Karpas-422 (cell line): Measurements from ENCODE around the gene CSMD2. TPM values are rescaled to one million over a fixed set of nuclear protein-coding genes. Genes with fewer than 3 reads are reported as not detected.

ENCODE experiments used
- DNase-seq: peaks from one replicate; pipeline ENCODE4 v3.0.0-alpha.2; 2015
- H2AFZ ChIP-seq: fragments of 200-600 bp; sonication (generic); 2 replicates; pipeline ENCODE4 v1.6.1; 2014; ENCODE audit warnings: antibody characterized with exemption, low read length, mixed read lengths
- H3K27ac ChIP-seq: fragments of 200-600 bp; sonication (generic); 2 replicates; pipeline ENCODE4 v1.5.1; 2014; ENCODE audit warnings: mild to moderate bottlenecking, low read length, moderate library complexity
- H3K27me3 ChIP-seq: fragments of 200-600 bp; sonication (generic); 2 replicates; pipeline ENCODE4 v1.6.1; 2014; ENCODE audit warnings: low read length, mixed read lengths
- H3K36me3 ChIP-seq: fragments of 200-600 bp; sonication (generic); 2 replicates; pipeline ENCODE4 v1.6.1; 2014; ENCODE audit warnings: low read length, mixed read lengths; ENCODE audit not compliant: insufficient read depth
- H3K4me1 ChIP-seq: fragments of 200-600 bp; sonication (generic); 2 replicates; pipeline ENCODE4 v1.6.1; 2014; ENCODE audit warnings: mild to moderate bottlenecking, low read length, mixed read lengths
- H3K4me2 ChIP-seq: fragments of 200-600 bp; sonication (generic); 2 replicates; pipeline ENCODE4 v1.6.1; 2014; ENCODE audit warnings: low read length, low read depth, mild to moderate bottlenecking; ENCODE audit not compliant: poor library complexity, severe bottlenecking
- H3K4me3 ChIP-seq: fragments of 200-600 bp; sonication (generic); 2 replicates; pipeline ENCODE4 v1.5.1; 2014; ENCODE audit warnings: mild to moderate bottlenecking, antibody characterized with exemption, low read length, mixed read lengths
- H3K79me2 ChIP-seq: fragments of 200-600 bp; sonication (generic); 2 replicates; pipeline ENCODE4 v1.6.1; 2014; ENCODE audit warnings: mild to moderate bottlenecking, low read length, mixed read lengths
- H3K9ac ChIP-seq: fragments of 200-600 bp; sonication (generic); 2 replicates; pipeline ENCODE4 v1.6.0; 2014; ENCODE audit warnings: low read length
- H3K9me2 ChIP-seq: fragments of 200-600 bp; sonication (generic), shearing (Covaris generic); replicated peaks from 2 replicates; pipeline ENCODE4 v1.6.0; 2014; ENCODE audit warnings: mild to moderate bottlenecking, low read length, moderate library complexity; ENCODE audit not compliant: insufficient read depth
- H3K9me3 ChIP-seq: fragments of 300-700, 200-600 bp; sonication (generic); 2 replicates; pipeline ENCODE4 v1.6.1; 2014; ENCODE audit warnings: low read length, mixed read lengths
- H4K20me1 ChIP-seq: fragments of 200-600 bp; sonication (generic); 2 replicates; pipeline ENCODE4 v1.6.1; 2014; ENCODE audit warnings: mild to moderate bottlenecking, antibody characterized with exemption, low read length, low read depth; ENCODE audit not compliant: insufficient read depth
- total RNA-seq: library from RNA; depleted of rRNA; stranded (reverse); fragments of >200 nt; shearing (Covaris generic); gene quantifications from 2 replicates; pipeline ENCODE4 v1.2.3, GENCODE V29; 2014; ENCODE audit warnings: low replicate concordance

The CSMD2 gene
- total RNA-seq, 1 experiment from 2014 or later: 0.19 TPM

GRCh38 chr1:33972676-33973395, 192.2 kb downstream of the CSMD2 start:
- Histone ChIP-seq H3K36me3 (no peaks in the 10 kb centered on the region), H3K4me1 (no peaks in the 10 kb centered on the region), H3K79me2 (no peaks in the 10 kb centered on the region), H4K20me1 (no peaks in the 10 kb centered on the region), H3K9me2 (no peaks in the 10 kb centered on the region), H3K27me3 (no peaks in the 10 kb centered on the region), H3K4me2 (no peak overlapping the region), H3K9ac (no peak overlapping the region), H3K9me3 (no peaks in the 10 kb centered on the region), H3K27ac (no peak overlapping the region), H3K4me3 (no peak overlapping the region), H2AFZ (no peak overlapping the region)
- no peak for DNase-seq

DNA sequence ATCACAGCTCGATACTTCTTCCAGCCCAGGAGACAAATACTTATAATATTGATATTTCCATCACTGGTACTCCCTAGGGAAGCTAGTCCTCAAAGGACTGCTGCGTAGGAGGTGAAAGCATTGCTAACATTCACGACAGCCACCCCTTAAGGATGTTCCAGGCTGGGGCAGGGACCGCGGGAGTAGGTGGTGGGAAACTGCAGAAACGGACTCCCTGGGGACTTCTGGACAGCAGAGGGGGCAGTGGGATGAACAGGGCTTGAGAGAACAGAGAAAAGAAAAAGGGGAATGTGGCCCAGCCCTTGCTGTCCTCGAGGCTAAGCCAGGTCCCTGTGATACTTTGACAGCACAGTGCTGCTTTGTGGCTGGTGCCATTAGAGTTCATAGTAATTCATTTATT, 193.1 kb downstream of the CSMD2 start:
- H3K4me3 ChIP-seq: no peak overlapping the region
- H3K4me1 ChIP-seq: no peaks in the 10 kb centered on the region
- no peaks in the 10 kb centered on the region for H3K36me3 ChIP-seq
- no peak overlapping the region for H3K27ac ChIP-seq
- H3K9me2 ChIP-seq: no peaks in the 10 kb centered on the region
- no peaks in the 10 kb centered on the region for H3K27me3 ChIP-seq
- H4K20me1 ChIP-seq: no peaks in the 10 kb centered on the region
- H3K4me2 ChIP-seq: no peak overlapping the region
- no peak for DNase-seq
- no peaks in the 10 kb centered on the region for H3K9me3 ChIP-seq
- H3K9ac ChIP-seq: no peak overlapping the region
- no peak overlapping the region for H2AFZ ChIP-seq
- no peaks in the 10 kb centered on the region for H3K79me2 ChIP-seq

GRCh38 chr1:33971018-33971710, 193.9 kb downstream of the CSMD2 start:
- H3K36me3 ChIP-seq: no peaks in the 10 kb centered on the region
- no peaks in the 10 kb centered on the region for H4K20me1 ChIP-seq
- H3K9me3 ChIP-seq: no peaks in the 10 kb centered on the region
- H3K9ac ChIP-seq: no peak overlapping the region
- H2AFZ ChIP-seq: no peak overlapping the region
- no peaks in the 10 kb centered on the region for H3K4me1 ChIP-seq
- H3K4me2 ChIP-seq: no peak overlapping the region
- H3K27me3 ChIP-seq: no peaks in the 10 kb centered on the region
- DNase-seq: no peak
- H3K9me2 ChIP-seq: no peaks in the 10 kb centered on the region
- H3K27ac ChIP-seq: no peak overlapping the region
- H3K4me3 ChIP-seq: no peak overlapping the region
- H3K79me2 ChIP-seq: no peaks in the 10 kb centered on the region

GRCh38 chr1:33970148-33970825, 194.7 kb downstream of the CSMD2 start:
- no peak overlapping the region for H2AFZ ChIP-seq
- H3K4me2 ChIP-seq: no peak overlapping the region
- no peaks in the 10 kb centered on the region for H3K36me3 ChIP-seq
- H3K4me3 ChIP-seq: no peak overlapping the region
- H4K20me1 ChIP-seq: no peaks in the 10 kb centered on the region
- DNase-seq: no peak
- no peaks in the 10 kb centered on the region for H3K4me1 ChIP-seq
- H3K27me3 ChIP-seq: no peaks in the 10 kb centered on the region
- no peaks in the 10 kb centered on the region for H3K79me2 ChIP-seq
- no peaks in the 10 kb centered on the region for H3K9me2 ChIP-seq
- no peak overlapping the region for H3K27ac ChIP-seq
- no peak overlapping the region for H3K9ac ChIP-seq
- no peaks in the 10 kb centered on the region for H3K9me3 ChIP-seq

DNA sequence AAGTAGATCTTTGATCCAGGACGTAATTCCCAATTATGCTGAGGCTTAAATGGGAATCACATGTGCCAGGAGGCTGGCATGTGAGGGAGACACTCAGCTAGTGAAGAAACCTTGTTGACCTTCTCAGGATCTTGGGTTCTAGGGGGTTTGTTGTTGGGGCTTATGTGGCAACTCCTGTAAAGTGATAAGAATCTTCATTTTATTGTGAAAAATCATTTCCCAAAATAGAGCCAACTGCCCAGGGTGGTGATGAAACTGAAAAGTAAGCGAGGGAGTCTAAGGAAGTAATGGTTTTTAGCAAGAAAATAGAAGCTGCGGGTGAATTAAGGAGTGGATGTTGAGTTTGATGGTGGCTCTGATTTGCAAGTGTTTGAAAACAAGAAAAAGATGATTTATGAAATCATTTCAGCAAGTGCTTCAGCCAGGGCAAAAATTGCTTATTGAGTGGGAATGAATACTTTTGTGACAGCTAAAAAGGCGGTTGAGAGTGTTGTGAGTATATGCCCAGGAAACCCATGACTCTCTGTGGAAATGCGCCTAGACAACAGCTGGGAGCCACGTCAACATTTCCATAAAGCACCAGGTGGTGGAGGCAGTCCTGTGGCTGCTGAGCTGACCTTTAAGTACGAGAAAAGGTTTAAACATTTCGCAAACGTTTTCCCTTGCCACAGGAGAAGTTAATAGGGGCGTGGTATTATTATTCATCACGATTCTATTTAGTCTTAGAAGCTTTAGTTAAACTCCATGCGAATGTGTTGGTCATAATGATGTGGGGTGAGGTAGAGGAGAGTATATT, 198.5 kb downstream of the CSMD2 start:
- Histone ChIP-seq H3K9ac (no peak overlapping the region), H3K36me3 (no peaks in the 10 kb centered on the region), H3K4me3 (no peak overlapping the region), H3K4me1 (no peaks in the 10 kb centered on the region), H3K27me3 (no peaks in the 10 kb centered on the region), H2AFZ (no peak overlapping the region), H3K9me3 (no peaks in the 10 kb centered on the region), H3K9me2 (no peaks in the 10 kb centered on the region), H3K79me2 (no peaks in the 10 kb centered on the region), H4K20me1 (no peaks in the 10 kb centered on the region), H3K27ac (no peak overlapping the region), H3K4me2 (no peak overlapping the region)
- no peak for DNase-seq

GRCh38 chr1:33965086-33965485, 199.9 kb downstream of the CSMD2 start:
- no peaks in the 10 kb centered on the region for H3K4me1 ChIP-seq
- H3K9me3 ChIP-seq: no peaks in the 10 kb centered on the region
- no peak overlapping the region for H2AFZ ChIP-seq
- DNase-seq: no peak
- no peak overlapping the region for H3K9ac ChIP-seq
- no peaks in the 10 kb centered on the region for H3K27me3 ChIP-seq
- H3K4me2 ChIP-seq: no peak overlapping the region
- no peaks in the 10 kb centered on the region for H3K36me3 ChIP-seq
- H4K20me1 ChIP-seq: no peaks in the 10 kb centered on the region
- no peaks in the 10 kb centered on the region for H3K9me2 ChIP-seq
- no peak overlapping the region for H3K4me3 ChIP-seq
- H3K79me2 ChIP-seq: no peaks in the 10 kb centered on the region
- H3K27ac ChIP-seq: no peak overlapping the region

DNA sequence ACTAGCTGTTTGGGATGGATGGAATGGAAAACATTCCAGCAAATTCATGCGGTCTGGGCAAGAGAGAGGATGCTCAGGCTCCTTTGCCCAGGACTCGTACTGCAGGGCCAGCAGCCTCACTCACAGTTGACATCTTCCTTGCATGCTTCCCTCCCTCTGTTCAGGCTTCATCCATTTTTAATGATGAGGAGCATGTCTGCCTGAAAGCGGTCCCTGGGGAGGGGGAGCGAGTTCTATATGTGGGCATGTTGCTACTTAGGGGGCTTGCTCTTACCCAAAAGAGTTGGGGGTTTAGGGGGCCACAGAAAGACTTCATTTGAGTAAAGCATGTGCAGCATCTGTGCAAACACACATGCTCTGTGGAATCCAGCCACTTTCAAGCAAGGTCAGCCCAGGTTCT, 203.0 kb downstream of the CSMD2 start:
- Histone ChIP-seq H3K9me3 (no peaks in the 10 kb centered on the region), H3K27ac (no peak overlapping the region), H3K36me3 (no peaks in the 10 kb centered on the region), H3K4me1 (no peaks in the 10 kb centered on the region), H2AFZ (no peak overlapping the region), H4K20me1 (no peaks in the 10 kb centered on the region), H3K4me3 (no peak overlapping the region), H3K79me2 (no peaks in the 10 kb centered on the region), H3K9me2 (no peaks in the 10 kb centered on the region), H3K4me2 (no peak overlapping the region), H3K9ac (no peak overlapping the region), H3K27me3 (no peaks in the 10 kb centered on the region)
- no peak for DNase-seq
